GM20000 (cell line): ENCODE data around the gene SUCO.
"Not testable (repeated sequence)": the region's sequence is repeated elsewhere in the genome, so short reads cannot be mapped to it uniquely, and the experiment has no call there.

Experiments
- DNase-seq: peaks from one replicate; pipeline ENCODE4 v3.0.0; 2012; ENCODE audit warnings: low spot score
- CTCF ChIP-seq: IDR thresholded peaks from 2 replicates; pipeline ENCODE4 v1.5.1; 2012; ENCODE audit warnings: mild to moderate bottlenecking, control low read depth; ENCODE audit errors: extremely low read depth, missing control alignments

SUCO gene

GRCh38 chr1:172582889-172583288 is 49.9 kb downstream of the SUCO start:
- no peak for TF ChIP-seq CTCF
- no peak for DNase-seq

GRCh38 chr1:172585348-172585747 is 52.4 kb downstream of the SUCO start:
- no peak for TF ChIP-seq CTCF
- DNase-seq, result no peak

- no peak for TF ChIP-seq CTCF
- DNase-seq, result no peak
These were observed 52.9 kb downstream of the SUCO start for GRCh38 chr1:172585861-172586260.

- TF ChIP-seq CTCF, result no peak
- DNase-seq, result no peak
These were observed 55.6 kb downstream of the SUCO start for GRCh38 chr1:172588296-172589291.

GRCh38 chr1:172589553-172589952 is 56.6 kb downstream of the SUCO start:
- DNase-seq, result no peak
- TF ChIP-seq CTCF, result no peak

- not testable (repeated sequence) for DNase-seq
These were observed 58.5 kb downstream of the SUCO start for GRCh38 chr1:172591429-172591828.

- DNase-seq, result not testable (repeated sequence)
These were observed 62.1 kb downstream of the SUCO start for GRCh38 chr1:172595066-172595465.

- not testable (repeated sequence) for DNase-seq
These were observed 63.8 kb downstream of the SUCO start for GRCh38 chr1:172596782-172597181.

GRCh38 chr1:172599912-172600311 is 67.0 kb downstream of the SUCO start:
- TF ChIP-seq CTCF, result no peak
- DNase-seq, result no peak
